A673 (cell line): Measurements from ENCODE around the gene VEGFC.

Experiments
- CTCF ChIP-seq: fragments of 300-800, 200-600 bp; sonication (generic); conservative IDR thresholded peaks from 2 replicates; pipeline ENCODE4 v1.5.1; 2017; ENCODE audit warnings: low read depth, mild to moderate bottlenecking, antibody characterized with exemption, low read length, moderate library complexity, mixed read lengths
- EZH2 ChIP-seq: fragments of 200-600 bp; sonication (generic); IDR thresholded peaks from 2 replicates; pipeline ENCODE4 v1.6.1; 2017; ENCODE audit warnings: borderline replicate concordance, low read depth, mild to moderate bottlenecking, mixed read lengths, antibody characterized with exemption, low read length; ENCODE audit not compliant: poor library complexity, severe bottlenecking

DNA sequence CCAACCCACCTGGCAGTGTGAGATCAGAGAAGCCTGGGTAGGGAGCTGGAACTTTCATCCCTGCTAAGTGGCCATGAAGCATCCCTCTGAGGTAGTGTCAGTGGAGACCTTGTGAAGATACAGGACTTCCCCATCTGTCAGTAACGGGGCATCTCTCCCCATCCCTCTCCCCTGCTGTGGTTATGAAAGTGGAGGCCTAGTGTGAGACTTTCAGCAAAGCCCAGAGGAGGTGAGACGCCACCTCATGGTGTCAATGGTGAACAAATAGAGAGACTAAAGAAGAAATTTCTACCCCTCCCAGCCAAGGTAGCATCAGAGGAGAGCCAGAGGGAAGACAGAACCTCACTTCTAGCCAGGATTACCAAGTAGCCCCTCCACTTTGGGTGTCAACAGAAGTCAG lies 150.2 kb downstream of the VEGFC start:
- no peak for TF ChIP-seq CTCF
- no peak for TF ChIP-seq EZH2
